ENCODE results near the gene HMG20A. TPM values are rescaled to one million over a fixed set of nuclear protein-coding genes. Genes with fewer than 3 reads are reported as not detected.

The HMG20A gene
- total and polyA plus RNA-seq, 2 of the 13 experiments (the other 11 are each of a cell fraction or from before 2014, with no cell fraction given): 28.0 to 35.2 TPM

DNA sequence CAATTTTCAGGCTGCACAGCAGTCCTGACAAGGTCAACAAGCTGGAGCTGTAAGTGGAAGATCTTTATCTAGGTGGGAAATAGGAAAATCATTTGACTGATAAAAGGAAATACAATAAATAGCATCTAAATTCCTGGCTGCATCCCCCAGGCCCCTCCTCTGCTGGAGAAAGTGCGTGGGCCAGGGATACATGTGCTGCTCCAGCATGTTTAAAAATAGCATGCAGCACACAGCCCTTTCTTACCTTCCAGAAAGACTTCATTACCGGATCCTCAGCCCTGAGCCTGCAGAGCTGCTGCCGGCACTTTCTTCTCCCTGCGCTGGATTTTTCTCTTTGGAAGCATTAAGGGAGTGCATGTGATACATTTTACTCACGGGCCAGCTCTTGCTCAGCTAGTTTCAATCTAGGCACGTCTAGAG, 77.3 kb downstream of the HMG20A start:
- Histone ChIP-seq H3K36me3 (replicated peaks in 1 of 2; ENCODE audit: control insufficient read depth in 1 of 2, insufficient read depth in 2 of 2, low read length in 2 of 2) (no peaks in the 10 kb centered on the region), H3K4me2 (ENCODE audit: low read depth, low read length) (peak overlapping the region; percentile 44), H3K27ac (ENCODE audit: extremely low read length, insufficient read depth, low read length) (no peak overlapping the region), H3K4me1 (ENCODE audit: insufficient read depth, low read length) (peaks cover 36% of the 10 kb centered on the region), H4K20me1 (ENCODE audit: insufficient read depth, low read length) (no peaks in the 10 kb centered on the region), H3K9me3 (ENCODE audit: low read length) (no peaks in the 10 kb centered on the region), H3K27me3 (ENCODE audit: control insufficient read depth in 1 of 2, insufficient read depth in 2 of 2, low read length in 2 of 2) (no peaks in the 10 kb centered on the region), H3K9ac (ENCODE audit: insufficient read depth, low read depth, low read length) (no peak overlapping the region), H2AFZ (ENCODE audit: low read length) (no peak overlapping the region), H3K79me2 (ENCODE audit: insufficient read depth, low read length) (no peaks in the 10 kb centered on the region), H3K4me3 (replicated peaks in 1 of 3; ENCODE audit: insufficient read depth in 1 of 3, low read depth in 2 of 3, low read length in 3 of 3) (no peak overlapping the region)
- DNase-seq (ENCODE audit: low spot score) (no peak), FAIRE-seq (no peak), ATAC-seq (no peak)
- in situ Hi-C loops (cut with HindIII; ENCODE audit: extremely low pct_ligation_motif_present, low pct_unique_long_range_greater_than_20kb) (loop anchor here (5.0 kb wide), 1 partner anchor 381 kb away; no protein-coding TSS in a partner anchor), intact Hi-C loops (cut with micrococcal nuclease; ENCODE audit: unreplicated experiment) (loop anchor here (2.0 kb wide), 2 partner anchors 45 to 379 kb away; no protein-coding TSS in a partner anchor)
- ChIA-PET CTCF (ENCODE audit: low intra/inter-chr PET ratio, low total read pairs) (interaction anchor here (1.8 to 3.3 kb wide), 2 partner anchors 46 to 379 kb away, joined by 8 to 19 read pairs; no protein-coding TSS in a partner anchor), POLR2A (no interaction called here)
- TF ChIP-seq IRX3 (CRISPR knock-in tag; IDR thresholded peaks at IDR 0.05; ENCODE audit: borderline replicate concordance, low read depth) (no peak), ZNF674 (CRISPR knock-in tag; IDR thresholded peaks at IDR 0.05; ENCODE audit: low read depth) (no peak), JARID2 (CRISPR knock-in tag; IDR thresholded peaks at IDR 0.05; ENCODE audit: insufficient replicate concordance) (no peak), ZNF543 (CRISPR knock-in tag; IDR thresholded peaks at IDR 0.05) (no peak), CAMTA2 (CRISPR knock-in tag; IDR thresholded peaks at IDR 0.05; ENCODE audit: borderline replicate concordance) (no peak), NFRKB (IDR thresholded peaks at IDR 0.05) (no peak), AKAP8 (CRISPR knock-in tag; IDR thresholded peaks at IDR 0.05) (no peak), MAZ (IDR thresholded peaks at IDR 0.05; ENCODE audit: borderline replicate concordance, low read depth, low read length) (no peak), MAZ (CRISPR knock-in tag; IDR thresholded peaks at IDR 0.05; ENCODE audit: low read depth) (no peak), MTA1 (CRISPR knock-in tag; IDR thresholded peaks at IDR 0.05; ENCODE audit: borderline replicate concordance) (no peak), ZNF816 (CRISPR knock-in tag; IDR thresholded peaks at IDR 0.05; ENCODE audit: borderline replicate concordance) (no peak), AHR (CRISPR knock-in tag; IDR thresholded peaks at IDR 0.05) (no peak), NR2F1 (CRISPR knock-in tag; IDR thresholded peaks at IDR 0.05) (no peak)
- TF ChIP-seq, protein P1, sequence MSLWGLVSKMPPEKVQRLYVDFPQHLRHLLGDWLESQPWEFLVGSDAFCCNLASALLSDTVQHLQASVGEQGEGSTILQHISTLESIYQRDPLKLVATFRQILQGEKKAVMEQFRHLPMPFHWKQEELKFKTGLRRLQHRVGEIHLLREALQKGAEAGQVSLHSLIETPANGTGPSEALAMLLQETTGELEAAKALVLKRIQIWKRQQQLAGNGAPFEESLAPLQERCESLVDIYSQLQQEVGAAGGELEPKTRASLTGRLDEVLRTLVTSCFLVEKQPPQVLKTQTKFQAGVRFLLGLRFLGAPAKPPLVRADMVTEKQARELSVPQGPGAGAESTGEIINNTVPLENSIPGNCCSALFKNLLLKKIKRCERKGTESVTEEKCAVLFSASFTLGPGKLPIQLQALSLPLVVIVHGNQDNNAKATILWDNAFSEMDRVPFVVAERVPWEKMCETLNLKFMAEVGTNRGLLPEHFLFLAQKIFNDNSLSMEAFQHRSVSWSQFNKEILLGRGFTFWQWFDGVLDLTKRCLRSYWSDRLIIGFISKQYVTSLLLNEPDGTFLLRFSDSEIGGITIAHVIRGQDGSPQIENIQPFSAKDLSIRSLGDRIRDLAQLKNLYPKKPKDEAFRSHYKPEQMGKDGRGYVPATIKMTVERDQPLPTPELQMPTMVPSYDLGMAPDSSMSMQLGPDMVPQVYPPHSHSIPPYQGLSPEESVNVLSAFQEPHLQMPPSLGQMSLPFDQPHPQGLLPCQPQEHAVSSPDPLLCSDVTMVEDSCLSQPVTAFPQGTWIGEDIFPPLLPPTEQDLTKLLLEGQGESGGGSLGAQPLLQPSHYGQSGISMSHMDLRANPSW (CRISPR knock-in tag; IDR thresholded peaks at IDR 0.05; ENCODE audit: borderline replicate concordance): no peak
- TF ChIP-seq, protein P2, sequence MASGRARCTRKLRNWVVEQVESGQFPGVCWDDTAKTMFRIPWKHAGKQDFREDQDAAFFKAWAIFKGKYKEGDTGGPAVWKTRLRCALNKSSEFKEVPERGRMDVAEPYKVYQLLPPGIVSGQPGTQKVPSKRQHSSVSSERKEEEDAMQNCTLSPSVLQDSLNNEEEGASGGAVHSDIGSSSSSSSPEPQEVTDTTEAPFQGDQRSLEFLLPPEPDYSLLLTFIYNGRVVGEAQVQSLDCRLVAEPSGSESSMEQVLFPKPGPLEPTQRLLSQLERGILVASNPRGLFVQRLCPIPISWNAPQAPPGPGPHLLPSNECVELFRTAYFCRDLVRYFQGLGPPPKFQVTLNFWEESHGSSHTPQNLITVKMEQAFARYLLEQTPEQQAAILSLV (CRISPR knock-in tag; IDR thresholded peaks at IDR 0.05; ENCODE audit: borderline replicate concordance): no peak
- BruUV-seq (replicated peaks): no TSS peak
- 22% methylated on average over 6 of the region's 6 CpGs for WGBS (ENCODE audit: low lambda C conversion rate)

All from HepG2 (cell line).